Stomach (tissue), 4 donors: ENCODE data around the gene CLIC1.

Source experiments
- EP300 ChIP-seq: sonication (generic); formaldehyde crosslinking; IDR thresholded peaks from one replicate; pipeline ENCODE4 v1.6.1; 2017; ENCODE audit warnings: antibody characterized with exemption
- POLR2A ChIP-seq, 4 donors: fragments of 450-650 bp; IDR thresholded peaks; one replicate each; pipeline ENCODE4 v1.6.1; 2016; ENCODE audit warnings: antibody characterized with exemption in 4 of 4, control low read depth in 2 of 4, mild to moderate bottlenecking in 1 of 4, moderate library complexity in 1 of 4
- POLR2AphosphoS5 ChIP-seq, 3 donors: sonication (generic); formaldehyde crosslinking; IDR thresholded peaks; one replicate each; pipeline ENCODE4 v1.6.1; 2016; ENCODE audit warnings: antibody characterized with exemption in 3 of 3
- TF ChIP-seq, protein P1 (sequence below), 7 experiments: fragments of 450-650 bp in 4 of 7; fragments of 200-600 bp in 3 of 7; sonication (generic) in 3 of 7; IDR thresholded peaks; one replicate each; pipeline ENCODE4 v1.5.1; 2016 to 2019; ENCODE audit warnings: antibody characterized with exemption in 7 of 7, control low read depth in 2 of 7, mild to moderate bottlenecking in 1 of 7

DNA sequence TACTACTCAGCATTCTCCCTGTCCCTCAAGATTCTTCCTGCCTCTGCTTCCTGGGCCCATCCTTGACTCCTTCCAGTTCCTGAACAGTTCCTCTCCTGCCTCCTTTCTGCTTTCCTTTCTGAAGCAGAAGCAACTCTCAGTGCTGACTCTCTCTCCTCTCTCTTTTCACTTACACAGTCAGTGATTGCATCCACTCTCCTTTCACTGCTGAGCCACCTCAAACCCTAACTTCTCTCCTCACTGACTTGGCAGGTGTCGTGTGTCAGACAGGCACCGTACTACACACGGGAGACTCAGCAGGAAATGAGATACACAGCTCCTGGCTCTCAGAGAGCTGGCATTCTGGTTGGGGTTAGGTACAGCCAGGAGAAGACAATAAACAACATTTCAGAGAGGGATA is 38.8 kb downstream of the CLIC1 start:
- TF ChIP-seq, protein P1, sequence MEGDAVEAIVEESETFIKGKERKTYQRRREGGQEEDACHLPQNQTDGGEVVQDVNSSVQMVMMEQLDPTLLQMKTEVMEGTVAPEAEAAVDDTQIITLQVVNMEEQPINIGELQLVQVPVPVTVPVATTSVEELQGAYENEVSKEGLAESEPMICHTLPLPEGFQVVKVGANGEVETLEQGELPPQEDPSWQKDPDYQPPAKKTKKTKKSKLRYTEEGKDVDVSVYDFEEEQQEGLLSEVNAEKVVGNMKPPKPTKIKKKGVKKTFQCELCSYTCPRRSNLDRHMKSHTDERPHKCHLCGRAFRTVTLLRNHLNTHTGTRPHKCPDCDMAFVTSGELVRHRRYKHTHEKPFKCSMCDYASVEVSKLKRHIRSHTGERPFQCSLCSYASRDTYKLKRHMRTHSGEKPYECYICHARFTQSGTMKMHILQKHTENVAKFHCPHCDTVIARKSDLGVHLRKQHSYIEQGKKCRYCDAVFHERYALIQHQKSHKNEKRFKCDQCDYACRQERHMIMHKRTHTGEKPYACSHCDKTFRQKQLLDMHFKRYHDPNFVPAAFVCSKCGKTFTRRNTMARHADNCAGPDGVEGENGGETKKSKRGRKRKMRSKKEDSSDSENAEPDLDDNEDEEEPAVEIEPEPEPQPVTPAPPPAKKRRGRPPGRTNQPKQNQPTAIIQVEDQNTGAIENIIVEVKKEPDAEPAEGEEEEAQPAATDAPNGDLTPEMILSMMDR (IDR thresholded peaks at IDR 0.05) = no peak
- TF ChIP-seq EP300 (no peak), POLR2A (IDR thresholded peaks at IDR 0.05) (no peak), POLR2AphosphoS5 (IDR thresholded peaks at IDR 0.05) (no peak)
